SK-N-MC (cell line): ENCODE data around the gene IQCC.

ENCODE experiments used
- DNase-seq: peaks from one replicate; pipeline ENCODE4 v3.0.0-alpha.2; 2011; ENCODE audit warnings: low read depth, low spot score
- H3K27ac ChIP-seq: fragments of 200-600 bp; sonication (generic); 2 replicates; pipeline ENCODE4 v1.5.1; 2016; ENCODE audit warnings: mixed run types
- H3K36me3 ChIP-seq: fragments of 200-600 bp; sonication (generic); 2 replicates; pipeline ENCODE4 v1.6.1; 2017; ENCODE audit warnings: antibody characterized with exemption, low read length, mixed read lengths; ENCODE audit not compliant: insufficient read depth
- H3K4me3 ChIP-seq: fragments of 200-600 bp; sonication (generic); 2 replicates; pipeline ENCODE4 v1.5.1; 2016
- H3K9ac ChIP-seq: fragments of 200-600 bp; sonication (generic); 2 replicates; pipeline ENCODE4 v1.8.0; 2017; ENCODE audit warnings: mixed run types, mixed read lengths; ENCODE audit not compliant: insufficient read length
- H3K9me3 ChIP-seq: fragments of 200-600 bp; sonication (generic); 2 replicates; pipeline ENCODE4 v1.6.1; 2017; ENCODE audit warnings: low read depth, mild to moderate bottlenecking, antibody characterized with exemption, low read length, moderate library complexity, mixed read lengths
- EZH2 ChIP-seq: fragments of 200-600 bp; sonication (generic); IDR thresholded peaks from one replicate; pipeline ENCODE4 v1.6.1; 2017; ENCODE audit warnings: antibody characterized with exemption
- FOXP2 ChIP-seq: optimal IDR thresholded peaks from 2 replicates; pipeline ENCODE3; 2011; ENCODE audit warnings: mild to moderate bottlenecking, moderate library complexity; ENCODE audit not compliant: insufficient read depth; ENCODE audit errors: extremely low read length, control extremely low read depth
- POLR2AphosphoS5 ChIP-seq: IDR thresholded peaks from 2 replicates; pipeline ENCODE4 v1.6.1; 2012; ENCODE audit warnings: mild to moderate bottlenecking, low read depth, low read length, borderline replicate concordance

Gene IQCC

DNA sequence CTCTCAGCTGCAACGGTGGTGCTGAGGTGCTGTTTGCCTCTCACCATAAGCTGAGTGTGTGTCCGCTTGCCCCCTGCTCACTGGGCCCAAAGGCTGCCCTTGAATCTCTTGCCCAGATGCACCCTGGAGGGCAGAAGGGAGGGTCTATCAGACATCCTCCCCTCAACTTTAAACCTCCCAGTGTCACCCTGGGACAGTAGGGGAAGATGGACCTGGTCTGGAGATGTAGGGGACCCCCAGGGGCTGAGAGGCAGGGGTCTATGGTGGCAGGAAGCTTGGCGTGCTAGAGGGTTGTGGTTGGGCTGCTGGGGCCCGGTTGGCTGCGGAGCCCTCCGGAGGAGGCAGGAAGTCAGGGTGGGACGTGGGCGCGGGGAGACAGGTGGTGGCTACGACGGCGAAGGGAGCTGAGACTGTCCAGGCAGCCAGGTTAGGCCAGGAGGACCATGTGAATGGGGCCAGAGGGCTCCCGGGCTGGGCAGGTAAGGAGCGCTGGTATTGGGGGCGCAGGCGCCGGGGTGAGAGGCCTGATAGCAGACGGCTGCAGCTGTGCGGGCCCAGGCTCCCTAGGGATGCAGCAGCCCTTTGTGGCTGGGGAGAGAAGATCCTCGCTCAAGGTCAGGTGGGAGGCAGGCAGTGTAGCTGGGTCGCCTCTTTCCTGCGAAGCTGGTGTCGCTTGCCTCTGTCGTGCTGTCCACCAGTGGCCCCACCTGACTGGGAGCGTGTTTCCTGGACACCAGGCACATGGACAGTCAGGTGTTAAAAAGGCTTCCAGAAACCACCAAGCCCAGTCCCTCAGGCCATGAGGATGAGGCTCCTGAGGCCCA lies 45.6 kb downstream of the IQCC start, which contains the start of gene LCK:
LCK (plus strand) TSS at position 373 of the 824 bp plus-strand sequence. CDS start 23,065 bp downstream, outside the sequence.
- no peak for DNase-seq
- no peaks in the 10 kb centered on the region for H3K36me3 ChIP-seq
- no peak within 1 kb of the TSS for H3K4me3 ChIP-seq
- no peak for TF ChIP-seq EZH2
- no peak for TF ChIP-seq FOXP2
- TF ChIP-seq POLR2AphosphoS5: no peak
- H3K27ac ChIP-seq: no peak within 1 kb of the TSS
- H3K9me3 ChIP-seq: no peaks in the 10 kb centered on the region
- H3K9ac ChIP-seq: no peak within 1 kb of the TSS

DNA sequence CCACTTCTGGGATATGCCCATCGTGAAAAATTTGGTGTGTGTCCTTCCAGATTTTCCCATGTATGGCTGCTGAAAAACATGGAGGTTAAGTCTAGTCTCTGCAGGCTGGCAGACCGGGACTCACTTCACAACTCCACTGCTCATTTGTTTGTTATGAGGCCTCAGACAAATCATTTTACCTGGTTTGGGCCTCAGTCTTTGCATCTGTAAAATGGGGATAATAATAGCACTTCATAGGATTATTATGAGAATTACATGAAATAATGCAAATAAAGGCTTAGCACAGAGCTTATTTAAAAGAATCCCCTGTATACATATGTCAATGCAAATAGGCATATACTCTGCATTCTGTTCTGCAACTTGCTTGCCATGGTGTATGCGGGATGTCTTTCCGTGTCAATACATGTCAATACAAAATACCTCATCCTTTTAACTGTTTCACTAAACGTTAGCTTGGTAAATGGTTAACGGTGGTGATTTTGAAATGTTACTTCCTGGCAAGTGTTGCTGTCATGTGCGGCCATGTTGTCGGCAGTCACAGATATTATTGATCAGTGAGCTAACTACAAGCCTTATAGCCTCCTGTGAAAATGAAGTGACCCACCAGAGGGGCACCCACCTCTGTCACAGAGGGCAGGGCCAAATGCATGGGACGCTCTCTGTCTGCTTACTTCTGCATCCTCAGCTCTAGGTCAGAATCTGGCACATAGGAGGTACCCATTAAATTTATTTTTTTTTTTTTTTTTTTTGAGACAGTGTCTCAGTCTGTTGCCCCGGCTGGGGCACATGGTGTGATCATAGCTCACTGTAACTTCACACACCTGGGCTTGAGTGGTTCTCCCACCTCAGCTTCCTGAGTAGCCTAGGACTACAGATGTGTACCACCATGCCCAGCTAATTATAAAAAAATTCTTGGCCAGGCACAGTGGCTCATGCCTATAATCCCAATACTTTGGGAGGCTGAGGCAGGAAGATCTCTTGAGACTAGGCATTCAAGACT lies 49.9 kb downstream of the IQCC start:
- Histone ChIP-seq H3K4me3 (no peak overlapping the region), H3K27ac (no peak overlapping the region), H3K36me3 (no peaks in the 10 kb centered on the region), H3K9me3 (no peaks in the 10 kb centered on the region), H3K9ac (no peak overlapping the region)
- TF ChIP-seq FOXP2 (no peak), POLR2AphosphoS5 (no peak), EZH2 (no peak)
- DNase-seq: no peak

GRCh38 chr1:32256473-32257226 lies 51.2 kb downstream of the IQCC start:
- Histone ChIP-seq H3K9ac (no peak overlapping the region), H3K4me3 (no peak overlapping the region), H3K9me3 (no peaks in the 10 kb centered on the region), H3K36me3 (no peaks in the 10 kb centered on the region), H3K27ac (no peak overlapping the region)
- TF ChIP-seq FOXP2: no peak
- no peak for TF ChIP-seq EZH2
- TF ChIP-seq POLR2AphosphoS5: no peak
- no peak for DNase-seq

- no peaks in the 10 kb centered on the region for H3K36me3 ChIP-seq
- TF ChIP-seq POLR2AphosphoS5: no peak
- TF ChIP-seq EZH2: no peak
- TF ChIP-seq FOXP2: no peak
- H3K4me3 ChIP-seq: no peak overlapping the region
- no peaks in the 10 kb centered on the region for H3K9me3 ChIP-seq
- H3K27ac ChIP-seq: no peak overlapping the region
- H3K9ac ChIP-seq: no peak overlapping the region
- DNase-seq: no peak
Measured at GRCh38 chr1:32257227-32257508, 51.7 kb downstream of the IQCC start.
